HG03460 (cell line): ENCODE data around the gene CMTM8.
"Not testable (repeated sequence)": the region's sequence is repeated elsewhere in the genome, so short reads cannot be mapped to it uniquely, and the experiment has no call there.

Experiments
- ATAC-seq: cut with Tn5 transposase; IDR thresholded peaks from one replicate; pipeline ENCODE4 v1.9.1; 2021; ENCODE audit not compliant: unreplicated experiment

Gene CMTM8

DNA sequence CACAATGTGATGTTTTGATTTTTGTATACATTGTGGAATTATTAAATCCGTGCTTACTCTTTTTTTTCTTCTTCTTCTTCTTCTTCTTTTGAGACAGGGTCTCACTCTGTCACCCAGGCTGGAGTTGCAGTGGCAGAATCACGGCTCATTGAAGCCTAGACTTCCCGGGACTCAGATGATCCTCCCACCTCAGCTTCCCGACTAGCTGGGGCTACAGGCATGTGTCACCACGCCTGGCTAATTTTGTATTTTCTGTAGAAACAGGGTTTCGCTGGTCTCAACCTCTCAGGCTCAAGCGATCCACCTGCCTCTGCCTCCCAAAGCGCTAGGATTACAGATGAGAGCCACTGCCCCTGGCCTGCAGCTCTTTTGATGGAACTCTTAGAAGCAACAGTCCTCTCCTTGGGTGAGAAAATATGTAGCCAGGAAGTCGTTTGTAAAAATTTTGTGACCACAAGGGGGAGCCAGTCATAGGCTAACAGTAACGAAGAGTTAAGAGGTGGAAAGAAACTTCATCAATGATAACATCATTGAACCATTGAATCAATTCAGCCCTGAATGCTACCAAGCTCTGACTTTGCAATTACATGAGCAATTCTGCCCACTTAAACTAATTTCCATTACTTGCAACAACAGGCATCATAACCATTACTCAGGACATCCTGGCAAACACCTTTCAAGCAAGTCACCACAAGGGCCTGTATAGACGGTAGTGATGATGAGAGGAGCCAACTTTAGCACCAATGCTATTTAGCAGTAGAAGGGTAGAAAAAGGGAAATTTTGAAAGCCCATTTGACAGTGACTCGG is 136.5 kb downstream of the CMTM8 start:
- no peak for ATAC-seq

DNA sequence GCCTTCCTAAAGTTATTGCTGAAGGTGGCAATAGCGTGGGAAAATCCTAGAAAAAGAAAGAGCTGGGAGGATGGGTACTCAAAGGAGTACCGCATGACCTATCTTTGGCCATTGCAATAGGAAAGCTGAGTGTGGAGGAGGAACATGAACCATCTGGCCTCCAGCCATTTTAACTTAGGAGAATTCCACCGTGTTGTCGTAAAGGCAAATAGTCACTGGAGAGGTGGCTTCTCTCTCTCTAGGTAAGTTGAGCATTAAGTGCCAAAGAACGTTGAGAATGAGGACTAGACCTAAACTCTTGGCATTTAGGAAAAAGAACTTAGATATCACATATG is 137.1 kb downstream of the CMTM8 start:
- no peak for ATAC-seq

DNA sequence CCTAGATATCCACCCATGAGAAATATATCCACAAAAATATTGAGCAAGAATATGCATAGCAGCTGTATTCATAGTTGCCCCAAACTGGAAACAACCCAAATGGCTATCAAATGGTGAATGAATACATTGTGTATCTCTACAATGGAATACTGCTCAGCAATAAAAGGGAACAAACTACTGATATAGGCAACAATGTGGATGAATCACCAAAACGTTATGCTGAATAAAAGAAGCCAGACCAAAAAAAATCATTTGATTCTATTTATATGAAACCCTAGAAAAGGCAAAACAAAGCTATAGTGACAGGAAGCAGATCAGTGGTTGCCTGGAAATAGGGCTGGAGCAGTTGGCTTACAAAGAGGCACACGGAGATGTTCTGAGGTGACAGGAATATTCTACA is 137.6 kb downstream of the CMTM8 start:
- no peak for ATAC-seq

DNA sequence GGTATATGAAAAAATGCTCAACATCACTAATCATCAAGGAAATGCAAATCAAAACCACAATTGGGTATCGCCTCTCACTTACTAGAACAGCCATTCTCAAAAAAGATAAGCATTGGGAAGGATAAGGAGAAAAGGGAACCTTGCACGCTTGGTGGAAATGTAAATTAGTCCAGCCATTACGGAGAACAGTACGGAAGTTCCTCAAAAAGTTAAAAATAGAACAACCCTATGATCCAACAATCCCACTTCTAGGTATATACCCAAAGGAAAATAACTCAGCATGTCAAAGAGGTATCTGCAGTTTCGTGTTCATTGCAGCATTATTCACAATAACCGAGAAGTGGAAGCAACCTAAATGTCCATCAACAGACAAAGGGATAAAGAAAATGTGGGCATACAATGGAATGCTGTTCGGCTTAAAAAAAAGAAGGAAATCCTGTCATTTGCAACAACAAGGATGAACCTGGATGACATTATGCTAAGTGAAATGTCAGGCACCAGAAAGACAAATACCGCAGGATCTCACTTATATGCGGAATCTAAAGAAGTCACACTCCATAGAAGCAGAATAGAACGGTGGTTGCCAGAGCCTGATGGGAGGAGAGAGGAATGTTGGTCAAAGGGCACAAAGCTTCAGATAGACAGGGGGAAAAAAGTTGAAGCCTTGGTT is 141.5 kb downstream of the CMTM8 start:
- ATAC-seq: no peak

DNA sequence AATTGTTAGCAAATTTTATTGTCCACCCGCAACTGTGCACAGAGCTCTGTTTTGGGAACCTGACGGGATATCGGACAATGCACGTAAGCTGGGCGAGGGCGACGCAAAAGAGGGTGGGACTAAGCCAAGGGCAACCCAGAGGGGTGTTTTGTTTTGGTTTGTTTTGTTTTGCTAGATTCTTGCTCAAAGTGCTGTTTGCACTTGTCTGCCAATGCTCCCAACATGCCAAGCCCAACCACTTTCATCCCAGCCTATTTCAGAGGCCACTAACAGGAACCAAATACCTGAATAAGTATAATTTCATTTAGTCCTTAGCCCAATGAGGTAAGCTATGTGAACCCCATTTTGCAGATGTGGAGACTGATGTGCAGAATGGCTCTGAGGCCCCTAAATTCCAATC is 143.4 kb downstream of the CMTM8 start:
- ATAC-seq: no peak

DNA sequence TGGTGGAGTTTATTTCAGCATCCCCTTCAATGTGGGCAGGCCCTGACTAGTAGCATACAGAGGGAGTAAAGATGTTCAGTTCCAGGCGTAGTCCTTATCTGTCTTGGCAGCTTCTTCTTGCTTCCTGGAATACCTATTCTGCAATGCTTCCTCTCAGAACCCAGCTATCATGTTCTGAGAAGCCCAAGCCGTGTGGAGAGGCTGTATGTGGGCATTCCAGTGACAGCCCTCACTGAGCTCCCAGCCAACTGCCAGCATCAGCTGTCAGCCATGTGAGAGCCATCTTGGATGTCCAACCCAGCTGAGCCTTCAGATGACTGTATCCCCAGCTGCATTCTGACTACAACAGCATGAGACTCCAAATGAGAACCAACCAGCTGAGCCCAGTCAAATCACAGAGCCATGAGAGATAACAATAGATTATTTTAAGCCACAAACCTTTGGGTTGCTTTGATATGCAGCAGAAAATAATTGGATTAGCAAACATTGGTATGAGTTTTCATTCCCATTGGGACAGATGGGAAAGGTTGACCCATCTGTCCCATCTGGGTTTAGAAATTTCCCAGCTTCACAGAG is 144.7 kb downstream of the CMTM8 start:
- no peak for ATAC-seq

DNA sequence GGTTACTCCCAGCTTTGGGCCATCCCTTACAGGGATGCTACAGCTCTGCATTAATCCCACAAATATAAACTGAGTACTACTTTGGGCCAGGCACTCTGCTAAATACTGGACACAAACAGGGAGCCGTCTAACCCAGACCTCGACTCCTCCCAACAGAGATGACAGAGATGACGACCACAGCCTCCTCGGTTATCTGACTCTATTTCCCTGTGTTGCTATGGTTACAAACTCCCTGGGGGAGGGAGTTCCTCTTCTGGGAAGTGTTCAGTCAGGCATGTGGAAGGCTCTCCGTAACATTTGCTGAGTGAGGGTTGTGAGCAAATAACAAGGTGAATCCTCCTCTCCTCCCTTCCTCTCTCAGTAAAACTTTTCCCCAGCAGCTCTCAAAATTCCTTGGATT is 146.5 kb downstream of the CMTM8 start:
- ATAC-seq: no peak

DNA sequence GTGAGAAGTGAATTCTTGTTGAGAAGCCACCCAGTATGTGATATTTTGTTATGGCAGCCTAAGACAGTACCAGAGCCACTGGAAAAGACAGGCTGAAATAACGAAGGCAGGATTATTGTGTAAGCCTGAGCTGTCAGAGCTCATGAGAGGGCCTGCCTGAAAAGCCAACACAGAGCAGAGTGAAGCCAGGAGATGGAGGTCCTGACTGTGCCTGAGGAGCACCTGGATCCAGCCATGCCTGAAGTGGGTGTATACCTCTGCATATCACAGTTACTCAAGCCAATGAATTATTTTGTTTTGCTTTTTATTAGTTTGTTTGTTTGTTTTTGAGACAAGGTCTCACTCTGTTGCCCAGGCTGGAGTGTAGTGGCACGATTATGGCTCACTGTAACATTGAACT is 149.0 kb downstream of the CMTM8 start:
- ATAC-seq: no peak

DNA sequence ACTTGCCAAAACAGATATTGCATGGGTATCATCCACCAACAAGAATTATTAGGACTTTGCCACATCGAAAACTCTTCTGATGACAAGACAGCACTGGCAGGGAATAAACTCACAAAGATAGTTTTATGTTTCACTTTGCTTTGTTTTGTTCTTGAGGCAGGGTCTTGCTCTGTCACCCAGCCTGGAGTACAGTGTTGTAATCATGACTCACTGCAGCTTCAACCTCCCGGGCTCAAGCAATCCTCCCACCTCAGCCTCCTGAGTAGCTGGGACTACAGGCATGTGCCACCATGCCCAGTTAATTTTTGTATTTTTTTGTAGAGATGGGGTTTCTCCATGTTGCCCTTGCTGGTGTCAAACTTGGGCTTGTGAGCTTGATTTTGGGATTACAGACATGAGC is 151.1 kb downstream of the CMTM8 start:
- ATAC-seq: not testable (repeated sequence)

DNA sequence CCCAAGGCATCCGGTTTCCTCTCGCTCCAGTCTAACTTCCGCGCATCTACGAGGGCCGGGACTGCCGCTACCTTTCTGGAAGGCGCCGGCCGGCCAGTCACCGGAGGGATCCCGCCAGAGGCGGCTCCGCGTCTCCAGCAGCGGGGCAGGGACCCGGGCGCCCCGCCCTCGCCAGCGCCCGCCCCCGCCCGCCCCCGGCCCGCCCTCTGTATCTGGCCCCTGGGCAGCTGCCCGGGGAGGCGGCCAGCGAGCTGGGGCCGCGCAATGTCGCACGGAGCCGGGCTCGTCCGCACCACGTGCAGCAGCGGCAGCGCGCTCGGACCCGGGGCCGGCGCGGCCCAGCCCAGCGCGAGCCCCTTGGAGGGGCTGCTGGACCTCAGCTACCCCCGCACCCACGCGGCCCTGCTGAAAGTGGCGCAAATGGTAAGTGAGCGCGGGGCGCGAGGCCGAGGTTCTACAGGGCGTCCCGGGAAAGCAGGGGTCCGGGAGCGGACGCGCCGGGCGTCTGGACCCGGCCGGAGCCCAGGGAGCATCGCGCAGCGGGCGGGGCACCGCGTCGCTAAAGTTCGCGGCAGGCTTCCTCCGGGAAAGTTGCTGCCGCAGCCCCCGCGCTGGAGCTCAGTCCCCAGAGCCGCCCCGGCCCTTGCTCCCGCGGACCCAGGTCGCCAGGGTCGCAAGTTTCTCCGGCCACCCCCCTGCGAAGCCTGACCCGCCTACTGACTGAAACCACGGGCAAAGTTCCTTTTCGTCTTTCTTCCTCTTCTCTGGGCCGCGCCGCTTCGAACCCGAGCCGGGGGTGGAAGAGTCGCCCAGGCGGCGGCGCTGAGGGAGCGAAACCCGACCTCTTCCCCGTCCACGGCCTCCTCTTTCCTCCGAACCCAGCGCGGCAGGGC is 153.4 kb downstream of the CMTM8 start, which contains the start of gene CMTM7:
Gene CMTM7 (plus strand): TSS at position 211 of the 893 bp plus-strand sequence. CDS start 54 bp downstream, at position 265.
- peak; percentile 32 for ATAC-seq

DNA sequence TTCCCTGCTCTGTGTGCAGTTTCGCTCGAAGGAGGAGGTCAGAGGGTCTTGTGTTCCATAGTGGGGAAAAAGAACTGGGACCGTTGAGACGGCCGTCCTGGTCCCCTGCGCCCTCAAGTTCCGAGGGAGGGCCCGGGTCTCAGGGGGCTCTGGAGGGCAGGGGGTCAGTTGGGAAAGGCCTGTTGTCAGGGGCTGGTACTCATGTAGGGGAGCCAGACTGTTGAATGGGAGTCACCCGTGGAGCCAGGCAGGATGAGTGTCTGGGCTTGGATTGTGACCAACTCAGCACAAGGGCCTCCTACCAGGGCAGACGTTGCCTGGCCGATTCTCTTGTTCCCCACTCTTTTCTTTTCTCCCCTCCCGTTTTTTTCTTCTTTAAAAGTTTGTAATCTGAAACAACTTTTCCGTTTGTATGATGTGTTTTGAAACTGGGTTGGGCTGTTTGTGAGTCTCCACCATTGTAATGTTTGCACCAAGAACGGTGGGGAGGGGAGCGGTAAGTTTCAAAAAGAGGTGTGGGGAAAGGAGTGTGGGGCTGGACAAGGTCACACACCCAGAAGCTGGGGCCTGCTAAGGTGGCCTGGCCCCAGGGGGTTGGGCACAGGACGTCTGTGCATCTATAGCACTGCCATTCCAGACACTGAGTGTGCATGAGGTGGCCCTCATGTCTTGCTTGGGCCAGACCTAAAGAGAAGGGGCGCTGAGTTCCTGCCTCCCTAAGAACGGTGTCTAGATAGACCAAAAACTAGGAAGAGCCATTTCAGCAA is 154.2 kb downstream of the CMTM8 start:
- peak; percentile 16 for ATAC-seq

DNA sequence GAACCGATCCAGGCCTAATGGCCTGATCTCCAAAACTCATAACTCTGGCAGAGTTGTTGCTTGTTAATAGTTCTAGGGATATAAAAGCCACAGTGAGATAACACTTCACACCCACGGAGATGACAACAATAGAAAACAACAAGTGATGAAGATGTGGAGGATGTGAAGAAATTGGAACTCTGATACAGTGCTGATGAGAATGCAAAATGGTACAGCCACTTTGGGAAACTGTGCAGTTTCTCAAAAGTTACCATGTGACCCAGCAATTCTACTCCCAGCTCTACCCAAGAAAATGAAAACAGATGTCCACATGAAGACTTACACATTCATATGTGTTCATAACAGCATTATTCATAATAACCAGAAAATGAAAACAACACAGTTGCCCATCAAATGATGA is 157.0 kb downstream of the CMTM8 start:
- ATAC-seq: no peak

DNA sequence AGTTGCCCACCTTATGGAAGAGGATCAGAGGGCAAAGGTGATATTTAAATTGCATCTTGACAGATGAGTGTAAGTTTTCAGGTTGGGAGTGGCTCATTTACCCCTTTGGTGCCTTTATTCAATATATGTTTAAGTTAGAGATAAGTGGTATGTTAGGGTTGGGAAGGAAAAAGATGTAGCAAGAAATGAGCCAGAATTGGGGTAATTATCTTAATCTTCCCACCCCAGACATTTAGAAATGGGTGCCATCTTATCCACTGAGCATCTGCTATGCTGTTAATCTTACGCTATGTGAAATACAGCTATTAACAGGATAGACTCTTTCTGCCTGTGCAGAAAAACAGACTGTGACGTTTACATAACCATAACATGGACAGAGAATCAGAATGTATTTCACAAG is 159.5 kb downstream of the CMTM8 start:
- ATAC-seq: no peak

DNA sequence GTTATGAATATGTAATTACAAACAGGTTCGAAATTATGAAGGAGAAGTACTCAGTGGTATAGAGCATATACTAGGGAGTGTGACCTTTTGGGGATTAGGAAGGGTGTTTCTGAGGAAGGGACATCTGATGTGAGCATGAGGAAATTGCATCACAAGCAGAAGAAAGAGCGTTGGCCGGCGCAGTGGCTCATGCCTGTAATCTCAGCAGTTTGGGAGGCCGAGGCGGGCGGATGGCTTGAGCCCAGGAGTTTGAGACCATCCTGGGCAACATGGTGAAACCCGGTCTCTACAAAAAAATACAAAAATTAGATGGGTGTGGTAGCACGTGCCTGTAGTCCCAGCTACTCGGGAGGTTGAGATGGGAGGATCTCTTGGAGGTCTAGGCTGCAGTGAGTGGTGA is 160.1 kb downstream of the CMTM8 start:
- ATAC-seq: no peak

DNA sequence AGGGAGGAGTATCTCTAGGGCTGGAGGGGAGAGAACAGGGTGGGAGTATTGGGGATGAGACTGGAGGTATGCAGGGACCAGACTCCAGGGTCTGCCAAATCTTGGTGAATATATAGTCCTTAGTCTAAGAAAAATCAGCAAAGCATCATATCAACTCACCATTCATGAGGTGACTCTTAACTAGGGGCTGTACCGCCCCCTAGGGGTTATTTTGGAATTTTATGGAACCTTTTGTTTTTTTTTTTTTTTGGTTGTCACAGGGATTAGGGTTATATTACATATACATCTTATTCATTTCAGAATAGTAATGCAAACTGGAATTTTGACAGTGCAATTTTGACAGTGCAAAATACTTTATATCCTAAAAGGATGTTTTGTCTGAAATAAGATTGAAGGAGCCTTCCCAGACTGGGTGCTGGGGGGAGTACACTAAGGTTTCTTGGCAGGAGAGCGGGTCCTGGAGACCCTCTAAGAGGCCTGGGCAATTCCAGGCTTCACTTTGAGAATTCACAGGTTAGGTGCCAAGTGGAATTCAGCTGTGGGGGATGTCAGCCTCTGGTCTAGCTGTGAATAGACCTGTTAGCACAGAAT is 160.6 kb downstream of the CMTM8 start:
- no peak for ATAC-seq

DNA sequence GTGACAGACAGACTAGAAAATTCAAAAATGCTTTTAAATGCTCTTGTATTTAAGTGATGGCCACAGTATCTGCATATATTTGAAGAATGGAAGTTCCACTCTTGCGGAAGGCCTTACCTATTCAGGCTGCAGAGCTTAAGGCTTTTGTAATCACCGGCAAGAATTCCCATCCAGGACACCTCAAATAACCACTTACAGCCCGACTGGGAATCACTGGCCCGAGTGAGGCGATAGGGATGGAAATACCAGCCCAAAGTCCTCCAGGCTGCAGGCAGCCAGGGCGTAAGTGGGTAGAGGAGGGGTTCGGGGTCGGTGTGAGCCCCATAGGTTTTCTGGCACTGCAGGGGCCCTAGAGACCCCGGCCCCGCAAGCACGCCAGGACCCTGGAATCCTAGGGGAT is 162.6 kb downstream of the CMTM8 start:
- ATAC-seq: no peak

DNA sequence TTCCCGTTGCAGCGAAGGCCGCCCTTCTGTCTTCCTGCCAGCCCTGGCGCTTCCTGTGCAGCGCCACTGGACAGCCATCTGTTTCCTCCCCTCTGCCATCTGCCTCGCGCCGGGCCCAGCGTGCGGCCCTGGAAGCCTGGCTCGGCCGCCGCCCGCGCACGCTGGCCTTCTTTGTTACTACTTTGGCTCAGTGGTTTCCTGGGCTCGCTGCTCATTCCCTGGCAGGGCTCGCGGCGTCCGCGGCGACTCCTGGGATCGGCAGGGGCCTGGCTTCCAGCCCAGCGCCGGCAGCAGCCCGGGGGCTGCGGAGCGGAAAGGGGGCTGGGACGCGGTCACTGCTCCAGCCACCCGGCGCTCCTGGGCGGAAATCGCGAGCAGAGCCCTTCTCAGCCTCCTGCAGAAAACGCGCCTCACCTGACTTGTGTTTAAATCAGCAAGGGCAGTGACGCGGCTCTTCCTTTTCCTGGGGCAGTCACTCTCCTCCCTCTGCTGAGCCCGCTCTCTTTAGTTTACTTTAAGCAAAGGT is 163.1 kb downstream of the CMTM8 start:
- ATAC-seq: peak; percentile 67

DNA sequence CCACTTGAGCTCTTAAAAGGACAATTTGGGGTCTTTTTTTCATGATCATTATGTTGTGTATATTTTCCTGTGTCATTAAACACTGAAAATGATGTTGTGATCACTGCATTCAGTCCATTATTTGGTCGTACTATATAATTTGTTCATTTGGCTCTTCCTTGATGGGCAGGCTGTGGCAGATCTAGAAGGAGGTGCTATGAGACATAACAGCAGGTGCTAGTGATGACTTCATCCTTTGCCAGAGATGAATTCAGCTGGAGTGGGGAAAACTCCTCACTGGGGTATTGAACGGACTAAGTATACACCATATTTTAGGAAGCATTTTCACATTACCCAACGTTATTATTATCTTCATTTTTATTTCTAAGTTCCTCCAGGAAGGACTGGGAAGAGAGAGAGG is 165.2 kb downstream of the CMTM8 start:
- ATAC-seq: no peak

DNA sequence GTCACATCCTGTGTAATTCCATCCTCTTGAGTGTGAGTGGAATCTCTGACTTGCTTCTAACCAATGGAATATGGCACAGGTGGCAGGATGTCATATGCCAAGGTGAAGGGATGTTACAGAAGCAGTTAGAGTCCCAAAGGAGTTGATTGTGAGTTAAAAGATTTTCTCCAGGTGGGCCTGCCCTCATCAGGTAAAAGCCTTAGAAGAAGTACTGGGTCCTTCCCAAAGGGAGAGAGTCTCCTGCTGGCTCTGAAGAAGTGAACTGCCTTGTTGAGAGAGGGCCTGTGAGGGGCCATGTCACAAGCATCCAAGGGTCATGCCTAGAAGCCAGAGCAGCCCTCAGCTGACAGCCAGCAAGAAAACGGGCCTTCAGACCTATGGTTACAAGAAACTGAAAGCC is 166.2 kb downstream of the CMTM8 start:
- ATAC-seq: no peak

DNA sequence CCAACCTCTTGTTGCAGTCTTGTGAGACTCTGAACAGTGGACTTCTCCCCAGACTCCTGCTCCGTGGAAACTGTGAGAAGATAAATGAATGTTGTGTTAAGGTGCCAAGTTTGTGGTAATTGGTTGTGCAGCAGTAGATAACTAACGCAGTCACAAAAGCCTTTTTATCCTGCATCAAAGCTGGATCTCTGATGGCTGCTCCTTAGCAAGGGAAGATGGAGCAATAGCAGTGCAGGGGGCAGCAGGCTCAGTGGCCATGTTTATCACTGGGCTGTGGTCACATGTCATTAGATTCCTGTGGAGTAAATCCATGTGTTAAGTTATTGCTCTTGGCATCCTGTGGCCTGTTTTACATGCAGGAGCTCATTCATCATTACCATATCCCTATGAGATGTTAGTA is 166.7 kb downstream of the CMTM8 start:
- ATAC-seq: no peak
